ENCODE measurements around the gene ARL16.

ARL16 gene

GRCh38 chr17:81683584-81684441 lies at the start of gene ARL16, which contains the start of gene HGS:
TSS of gene ARL16 (minus strand) at chr17:81683797. CDS start at chr17:81683753, 44 bp downstream.
TSS of gene HGS (plus strand) at chr17:81684011. CDS start at chr17:81684067, 56 bp downstream.
- peak; percentile 93 to 97 (median 94) for DNase-seq

- no peak for DNase-seq
Measured at GRCh38 chr17:81727324-81728031, 43.9 kb upstream of the ARL16 start.

- DNase-seq: no peak
Measured at GRCh38 chr17:81726004-81726403, 42.4 kb upstream of the ARL16 start.

GRCh38 chr17:81725439-81725838 lies 41.8 kb upstream of the ARL16 start:
- DNase-seq: no peak

- no peak for DNase-seq
Measured at GRCh38 chr17:81723651-81724209, 40.1 kb upstream of the ARL16 start.

GRCh38 chr17:81722184-81723120 lies 38.9 kb upstream of the ARL16 start:
- DNase-seq: no peak

GRCh38 chr17:81720267-81721071 lies 36.9 kb upstream of the ARL16 start:
- no peak for DNase-seq

- DNase-seq: no peak
Measured at GRCh38 chr17:81719410-81720266, 36.0 kb upstream of the ARL16 start.

- no peak for DNase-seq
Measured at GRCh38 chr17:81717766-81718089, 34.1 kb upstream of the ARL16 start.

GRCh38 chr17:81717049-81717765 lies 33.6 kb upstream of the ARL16 start:
- DNase-seq: no peak

GRCh38 chr17:81716674-81716996 lies 33.0 kb upstream of the ARL16 start:
- DNase-seq: no peak

- DNase-seq: no peak
Measured at GRCh38 chr17:81715872-81716673, 32.5 kb upstream of the ARL16 start.

- no peak for DNase-seq
Measured at GRCh38 chr17:81715107-81715871, 31.7 kb upstream of the ARL16 start.

GRCh38 chr17:81714412-81715106 lies 31.0 kb upstream of the ARL16 start:
- no peak for DNase-seq

GRCh38 chr17:81713556-81714411 lies 30.2 kb upstream of the ARL16 start:
- DNase-seq: no peak

GRCh38 chr17:81713004-81713555 lies 29.5 kb upstream of the ARL16 start:
- no peak for DNase-seq
